Measurements from ENCODE around the gene RNF126.

RNF126 gene

GRCh38 chr19:687569-688166 is 24.7 kb upstream of the RNF126 start:
- TF ChIP-seq CTCF (IDR thresholded peaks at IDR 0.05): no peak

- TF ChIP-seq CTCF (IDR thresholded peaks at IDR 0.05): no peak
Observed at GRCh38 chr19:686589-687297, 23.7 kb upstream of the RNF126 start.

GRCh38 chr19:685454-685931 is 22.5 kb upstream of the RNF126 start:
- no peak for TF ChIP-seq CTCF (IDR thresholded peaks at IDR 0.05)

DNA sequence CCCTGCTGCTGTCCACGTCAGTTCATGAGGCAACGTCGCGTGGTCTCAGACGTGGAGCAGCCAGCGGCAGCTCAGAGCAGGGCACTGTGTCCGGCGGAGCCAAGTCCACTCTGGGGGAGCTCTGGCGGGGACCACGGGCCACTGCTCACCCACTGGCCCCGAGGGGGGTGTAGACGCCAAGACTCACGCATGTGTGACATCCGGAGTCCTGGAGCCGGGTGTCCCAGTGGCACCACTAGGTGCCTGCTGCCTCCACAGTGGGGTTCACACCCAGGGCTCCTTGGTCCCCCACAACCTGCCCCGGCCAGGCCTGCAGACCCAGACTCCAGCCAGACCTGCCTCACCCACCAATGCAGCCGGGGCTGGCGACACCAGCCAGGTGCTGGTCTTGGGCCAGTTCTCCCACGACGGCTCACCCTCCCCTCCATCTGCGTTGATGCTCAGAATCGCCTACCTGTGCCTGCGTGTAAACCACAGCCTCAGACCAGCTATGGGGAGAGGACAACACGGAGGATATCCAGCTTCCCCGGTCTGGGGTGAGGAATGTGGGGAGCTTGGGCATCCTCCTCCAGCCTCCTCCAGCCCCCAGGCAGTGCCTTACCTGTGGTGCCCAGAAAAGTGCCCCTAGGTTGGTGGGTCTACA is 19.8 kb upstream of the RNF126 start:
- no peak for TF ChIP-seq CTCF (IDR thresholded peaks at IDR 0.05)

GRCh38 chr19:681029-682019 is 18.3 kb upstream of the RNF126 start:
- TF ChIP-seq CTCF (IDR thresholded peaks at IDR 0.05): no peak

DNA sequence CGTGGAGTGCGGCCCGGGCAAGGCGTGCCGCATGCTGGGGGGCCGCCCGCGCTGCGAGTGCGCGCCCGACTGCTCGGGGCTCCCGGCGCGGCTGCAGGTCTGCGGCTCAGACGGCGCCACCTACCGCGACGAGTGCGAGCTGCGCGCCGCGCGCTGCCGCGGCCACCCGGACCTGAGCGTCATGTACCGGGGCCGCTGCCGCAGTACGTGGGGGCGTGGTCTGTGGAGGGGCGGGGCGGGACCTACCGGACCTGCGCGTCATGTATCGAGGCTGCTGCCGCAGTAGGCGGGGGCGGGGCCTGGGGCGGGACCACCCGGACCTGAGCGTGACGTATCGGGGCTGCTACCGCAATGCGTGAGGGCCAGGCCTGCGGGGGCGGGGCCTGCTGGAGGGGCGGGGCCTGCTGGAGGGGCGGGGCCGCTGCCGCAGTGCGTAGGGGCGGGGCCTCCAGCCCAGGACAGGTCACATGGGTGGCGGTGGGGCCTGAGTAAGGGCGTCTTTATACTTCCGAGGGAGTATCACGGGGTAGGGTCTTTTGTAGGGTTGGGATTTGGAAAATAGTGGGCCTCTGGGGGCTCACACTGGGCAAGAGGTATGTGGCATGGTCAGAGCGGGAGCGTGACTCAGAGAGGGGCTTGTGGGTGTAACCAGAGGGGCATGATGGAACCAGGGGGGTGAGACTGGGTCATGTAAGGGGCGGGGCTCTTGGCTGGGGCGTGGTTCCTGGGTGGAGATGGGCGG is 17.4 kb upstream of the RNF126 start:
- TF ChIP-seq CTCF (IDR thresholded peaks at IDR 0.05): peak; percentile 58

Data from LNCAP (cell line).